Keratinocyte (primary cell): Measurements from ENCODE around the gene LSAMP.

Experiments used
- CTCF ChIP-seq, 3 experiments: IDR thresholded peaks in 1 of 3; conservative IDR thresholded peaks in 1 of 3; optimal IDR thresholded peaks in 1 of 3; 2 replicates in 2 of 3; 3 replicates in 1 of 3; pipeline versions ENCODE3 to v1.5.1; 2011; ENCODE audit warnings: low read length in 3 of 3, mild to moderate bottlenecking in 3 of 3, moderate library complexity in 2 of 3, control low read depth in 1 of 3, inconsistent platforms in 1 of 3; ENCODE audit not compliant: insufficient read depth in 2 of 3; ENCODE audit errors: extremely low read depth in 1 of 3
- EZH2 ChIP-seq: IDR thresholded peaks from one replicate; pipeline ENCODE4 v1.6.1; 2012; ENCODE audit warnings: inconsistent platforms, mild to moderate bottlenecking, low read length, moderate library complexity

- TF ChIP-seq CTCF (optimal IDR thresholded peaks at IDR 0.05 in 1 of 3, IDR thresholded peaks at IDR 0.05 in 1 of 3, conservative IDR thresholded peaks at IDR 0.05 in 1 of 3; ENCODE audit: extremely low read depth in 1 of 3, insufficient read depth in 2 of 3, low read length in 3 of 3) (no peak), EZH2 (no peak)
These were observed 476.4 kb downstream of the LSAMP start for GRCh38 chr3:115968871-115969270.
